Stimulated activated CD8-positive, alpha-beta memory T cell treated with anti-CD3 and anti-CD28 coated beads, Interleukin-7, amount 100 ng/mL, for 24 hours (primary cell): ENCODE measurements around the gene PARD3.
"Not testable (repeated sequence)": the region's sequence is repeated elsewhere in the genome, so short reads cannot be mapped to it uniquely, and the experiment has no call there.

Source experiments
- DNase-seq: peaks from one replicate; pipeline ENCODE4 v3.0.0-alpha.2; 2020; ENCODE audit warnings: low read depth

Gene PARD3

DNA sequence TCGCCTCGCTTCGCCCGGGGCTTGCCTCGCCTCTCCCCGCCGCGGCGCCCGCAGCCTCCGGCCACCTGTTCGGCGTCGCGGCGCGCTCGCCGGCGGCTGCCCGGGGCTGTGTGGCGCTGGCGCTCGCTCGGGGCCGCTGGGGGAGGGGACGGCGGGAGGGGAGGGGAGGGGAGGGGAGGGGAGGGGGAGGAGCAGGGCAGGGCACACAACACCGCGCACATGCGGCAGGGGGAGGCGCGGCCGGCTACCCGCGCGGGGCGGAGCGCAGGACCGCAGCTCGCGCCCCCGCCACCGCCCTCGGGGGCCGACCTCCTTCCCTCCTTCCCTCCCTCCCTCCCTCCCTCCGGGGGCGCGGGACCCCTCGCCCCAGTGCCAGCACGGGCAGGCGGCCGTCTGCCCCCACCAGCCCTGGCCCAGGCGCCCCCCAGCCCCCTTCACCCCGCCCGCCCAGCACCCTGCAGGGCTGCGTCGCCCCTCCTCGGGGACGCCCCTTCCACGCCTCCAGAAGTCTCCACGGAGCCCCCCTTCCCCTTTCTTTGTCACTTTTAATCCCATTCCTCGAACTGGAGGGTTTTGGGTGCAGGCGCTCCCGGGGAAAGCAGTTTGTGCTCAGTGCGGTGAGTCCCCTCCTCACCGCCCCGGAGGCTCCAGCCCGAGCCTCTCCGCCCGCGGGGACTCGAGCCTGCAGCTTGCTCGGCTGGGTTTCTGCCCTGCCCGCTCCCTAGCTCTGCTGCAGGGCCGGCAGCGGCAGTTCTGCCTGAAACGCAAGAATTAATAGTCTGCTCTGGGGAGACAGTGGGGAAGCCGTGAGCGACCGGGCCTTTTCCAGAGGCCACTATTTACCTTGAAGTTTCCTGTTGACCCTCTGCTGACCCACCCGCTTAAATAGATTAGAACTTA, at the start of gene PARD3:
Gene PARD3, minus strand, starts transcription at position 112 of the 900 bp plus-strand sequence. CDS start 301 bp downstream, outside the sequence.
- DNase-seq: no peak

GRCh38 chr10:34864149-34865067, 49.3 kb upstream of the PARD3 start:
- no peak for DNase-seq

DNA sequence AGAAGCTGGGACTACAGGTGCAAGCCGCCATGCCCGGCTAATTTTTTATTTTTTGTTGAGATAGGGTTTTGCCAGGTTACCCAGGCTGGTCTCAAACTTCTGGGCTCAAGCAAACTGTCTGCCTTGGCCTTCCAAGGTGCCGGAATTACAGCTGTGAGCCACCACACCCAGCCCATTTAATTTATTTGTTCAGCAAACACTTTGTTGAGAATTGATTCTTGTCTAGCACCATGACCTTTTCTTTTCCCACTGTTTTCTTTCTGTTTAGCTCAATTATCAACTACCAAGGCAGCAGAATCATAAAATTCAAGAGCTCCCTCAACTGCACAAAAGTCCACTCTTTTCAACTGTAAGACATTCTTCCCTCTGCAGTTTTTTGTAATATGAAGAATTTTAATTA, 47.8 kb upstream of the PARD3 start:
- no peak for DNase-seq

DNA sequence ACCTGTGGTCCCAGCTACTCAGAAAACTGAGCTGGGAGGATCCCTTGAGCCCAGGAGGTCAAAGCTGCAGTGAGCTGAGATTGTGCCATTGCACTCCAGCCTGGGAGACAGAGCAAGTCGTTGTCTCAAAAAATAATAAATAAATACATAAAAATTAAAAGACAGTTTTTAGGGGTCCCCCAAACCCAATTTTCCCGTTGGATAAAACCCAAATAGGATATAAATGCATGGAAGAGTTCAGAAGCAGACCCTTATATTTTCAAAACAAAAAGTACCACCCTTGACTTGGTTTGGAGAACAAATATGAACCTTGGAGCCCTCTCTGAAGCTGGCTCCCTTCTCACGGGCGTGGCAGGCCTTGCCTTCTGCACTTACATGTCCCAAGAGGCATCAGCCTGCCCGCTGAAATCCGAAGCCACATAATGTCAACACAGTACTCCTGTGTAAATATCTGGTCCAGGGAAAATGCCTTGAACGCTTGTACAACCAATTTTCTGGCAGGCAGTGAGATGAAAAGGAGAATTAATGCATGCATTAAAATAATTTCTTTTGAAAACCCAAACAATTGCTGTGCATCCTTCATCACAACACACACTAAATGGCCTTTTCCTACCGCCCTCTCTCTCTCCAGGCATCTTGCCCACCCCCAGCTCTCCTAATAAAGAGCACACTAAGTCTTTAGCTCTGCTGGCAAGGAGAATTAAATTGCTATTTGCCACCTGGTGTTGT, 46.4 kb upstream of the PARD3 start:
- DNase-seq: no peak

GRCh38 chr10:34859170-34859569, 44.1 kb upstream of the PARD3 start:
- no peak for DNase-seq

- no peak for DNase-seq
Observed at GRCh38 chr10:34858003-34858402, 42.9 kb upstream of the PARD3 start.

GRCh38 chr10:34854147-34854601, 39.1 kb upstream of the PARD3 start:
- DNase-seq: no peak

DNA sequence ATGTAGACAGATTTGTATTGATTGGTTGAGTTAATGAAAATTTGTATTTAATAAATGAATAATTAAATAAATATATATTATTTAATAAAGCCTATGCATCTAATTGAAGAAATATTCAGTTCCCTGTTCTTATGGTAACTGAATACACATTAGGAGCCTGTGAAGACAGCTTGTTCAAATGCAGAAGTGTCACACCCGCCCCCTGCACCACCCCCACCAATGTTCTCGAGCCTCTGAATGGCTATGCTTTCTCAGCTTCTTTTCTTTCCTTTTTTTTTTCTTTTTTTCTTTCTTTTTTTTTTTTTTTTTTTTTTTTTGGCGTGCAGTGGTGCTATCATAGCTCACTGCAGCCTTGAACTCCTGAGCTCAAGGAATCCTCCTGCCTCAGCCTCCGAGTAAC, 38.3 kb upstream of the PARD3 start:
- DNase-seq: no peak

DNA sequence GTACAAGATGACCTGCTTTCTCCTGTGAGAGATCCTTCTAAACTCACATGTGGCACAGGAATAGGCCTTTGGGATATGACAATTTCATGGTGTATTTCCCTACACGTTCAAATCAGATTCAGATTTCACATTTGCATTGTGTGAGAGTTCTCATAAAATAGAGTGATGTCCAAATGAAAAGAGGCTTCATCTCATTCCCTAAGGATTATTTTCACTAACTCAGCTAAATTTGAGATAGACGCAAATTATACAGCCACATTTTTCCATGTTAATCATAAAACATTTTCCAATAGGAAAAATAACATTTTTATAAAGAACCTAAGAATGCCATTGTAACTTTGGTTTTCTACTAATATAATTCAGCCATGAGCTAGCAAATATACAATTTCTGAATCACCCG, 35.5 kb upstream of the PARD3 start:
- no peak for DNase-seq

GRCh38 chr10:34850036-34850435, 34.9 kb upstream of the PARD3 start:
- no peak for DNase-seq

DNA sequence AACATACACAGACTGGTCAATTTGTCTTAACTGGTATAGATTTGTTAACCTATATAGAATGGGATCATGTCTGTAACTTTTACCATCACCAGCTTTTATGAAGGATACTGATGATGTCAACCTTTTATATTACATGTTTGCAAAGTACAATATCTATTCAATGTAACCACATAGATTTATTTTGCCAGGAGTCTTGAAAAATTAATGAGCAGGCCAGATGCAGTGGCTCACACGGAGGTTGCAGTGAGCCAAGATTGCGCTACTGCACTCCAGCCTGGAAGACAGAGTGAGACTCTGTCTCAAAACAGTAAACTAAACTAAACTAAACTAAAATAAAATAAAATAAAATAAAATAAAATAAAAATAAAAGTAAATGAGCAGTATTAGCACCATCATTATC, 30.0 kb upstream of the PARD3 start:
- no peak for DNase-seq

DNA sequence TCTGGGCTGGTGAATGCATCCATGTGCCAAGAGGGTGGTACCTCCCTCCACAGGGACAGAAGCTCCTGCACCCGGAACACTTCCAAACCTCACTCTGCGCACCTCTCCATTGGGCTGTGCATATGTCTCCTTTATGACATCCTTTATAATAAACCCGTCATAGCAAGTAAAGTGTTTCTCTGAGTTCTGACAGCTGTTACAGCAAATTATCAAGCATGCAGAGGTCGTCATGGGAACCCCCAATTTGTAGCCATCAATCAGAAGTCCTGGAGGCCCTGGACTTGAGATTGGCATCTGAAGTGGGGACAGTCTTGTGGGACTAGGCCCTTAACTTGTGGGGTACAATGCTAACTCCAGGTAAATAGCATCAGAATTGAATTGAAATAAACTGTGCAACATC, 29.4 kb upstream of the PARD3 start:
- no peak for DNase-seq

GRCh38 chr10:34843470-34843869, 28.4 kb upstream of the PARD3 start:
- not testable (repeated sequence) for DNase-seq

GRCh38 chr10:34838366-34838900, 23.3 kb upstream of the PARD3 start:
- no peak for DNase-seq

DNA sequence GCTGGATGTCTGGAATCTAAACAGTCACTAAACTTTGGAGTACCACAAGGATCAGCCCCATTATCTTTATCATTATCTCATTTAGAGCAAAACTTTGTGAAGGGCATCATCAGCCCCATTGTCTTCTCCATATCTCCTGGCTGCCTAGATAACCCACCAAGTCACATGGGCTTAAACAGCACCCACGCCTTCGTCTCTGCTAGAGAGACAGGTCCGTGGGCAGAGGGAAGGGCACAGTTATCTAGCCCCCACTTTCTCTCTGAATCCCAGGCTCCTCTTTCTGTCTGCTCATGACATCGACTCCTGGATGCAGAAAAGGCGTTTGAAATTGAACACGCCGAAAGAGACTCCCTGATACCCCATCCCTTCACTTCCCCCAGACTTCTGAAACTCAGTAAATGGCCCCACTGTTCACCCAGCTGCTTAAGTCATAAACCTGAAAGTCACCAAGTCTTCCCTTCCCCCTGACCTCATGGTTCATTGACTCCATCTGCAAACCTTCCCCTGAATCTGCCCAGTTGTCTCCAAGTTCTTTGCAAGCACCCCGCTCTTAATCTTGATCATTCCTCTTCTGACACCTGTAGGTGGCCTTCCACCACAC, 20.9 kb upstream of the PARD3 start:
- DNase-seq: no peak

DNA sequence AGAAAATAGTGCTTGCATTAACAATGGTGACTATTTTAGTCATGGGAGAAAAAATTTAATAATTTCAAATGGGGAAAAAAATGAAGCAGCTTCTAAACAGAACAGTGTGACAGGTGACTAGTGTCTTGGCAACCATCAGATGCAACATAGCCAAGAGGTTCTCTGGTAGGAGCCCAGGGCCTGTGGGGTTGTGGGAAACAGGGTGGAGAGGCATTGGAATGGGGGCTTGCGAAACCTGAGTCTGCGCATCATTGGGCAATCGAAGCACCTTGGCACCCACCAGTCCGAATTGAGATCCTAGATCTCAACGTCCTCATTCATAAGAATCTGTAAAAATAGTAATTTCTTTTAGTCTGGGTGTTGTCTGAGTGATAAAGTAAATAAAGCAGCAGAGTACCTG, 19.2 kb upstream of the PARD3 start:
- DNase-seq: no peak

GRCh38 chr10:34830217-34830822, 15.2 kb upstream of the PARD3 start:
- no peak for DNase-seq

GRCh38 chr10:34826857-34827766, 12.0 kb upstream of the PARD3 start:
- DNase-seq: no peak

DNA sequence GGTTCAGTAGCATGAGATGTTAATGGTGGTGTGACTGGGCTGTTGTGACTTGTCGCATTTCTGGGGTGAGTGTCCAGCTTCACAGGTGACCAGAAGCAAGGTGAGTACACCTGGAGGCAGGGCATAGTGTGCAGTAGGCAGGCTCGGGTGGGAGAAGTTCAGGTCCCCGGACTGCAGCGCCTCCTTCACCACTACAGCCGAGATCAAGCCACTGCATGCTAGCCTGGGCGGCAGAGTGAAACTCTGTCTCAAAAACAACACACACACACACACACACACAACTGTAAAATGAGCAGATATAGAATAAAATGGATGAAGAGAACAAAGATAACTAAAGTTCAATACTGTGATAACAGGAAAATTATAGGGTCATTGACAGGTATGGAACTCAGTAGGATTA, 11.1 kb upstream of the PARD3 start:
- DNase-seq: no peak

DNA sequence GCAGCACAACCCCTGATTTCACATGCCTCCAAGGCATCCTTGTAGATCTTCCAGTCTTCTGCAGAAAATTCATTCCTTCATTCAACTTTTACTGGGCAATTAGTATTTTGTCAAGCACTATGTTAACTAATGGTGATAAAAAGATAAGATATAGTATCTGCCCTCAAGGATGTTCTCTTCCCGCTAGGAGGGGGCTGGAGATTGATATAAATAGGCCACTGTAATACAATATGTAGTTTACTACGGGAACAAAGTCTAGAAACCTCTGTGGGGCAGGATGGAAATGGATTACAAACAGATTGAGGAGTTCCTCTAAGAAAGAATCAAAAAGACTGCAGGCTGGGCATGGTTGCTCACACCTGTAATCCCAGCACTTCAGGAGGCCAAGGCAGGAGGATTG, 10.3 kb upstream of the PARD3 start:
- DNase-seq: no peak
